A673 (cell line): ENCODE results near the gene CFAP46.

Experiments used
- EZH2 ChIP-seq: fragments of 200-600 bp; sonication (generic); IDR thresholded peaks from 2 replicates; pipeline ENCODE4 v1.6.1; 2017; ENCODE audit warnings: borderline replicate concordance, low read depth, mild to moderate bottlenecking, mixed read lengths, antibody characterized with exemption, low read length; ENCODE audit not compliant: poor library complexity, severe bottlenecking
- TF ChIP-seq, protein P1 (sequence below): fragments of 300-800, 200-600 bp; sonication (generic); conservative IDR thresholded peaks from 2 replicates; pipeline ENCODE4 v1.5.1; 2017; ENCODE audit warnings: low read depth, mild to moderate bottlenecking, antibody characterized with exemption, low read length, moderate library complexity, mixed read lengths

DNA sequence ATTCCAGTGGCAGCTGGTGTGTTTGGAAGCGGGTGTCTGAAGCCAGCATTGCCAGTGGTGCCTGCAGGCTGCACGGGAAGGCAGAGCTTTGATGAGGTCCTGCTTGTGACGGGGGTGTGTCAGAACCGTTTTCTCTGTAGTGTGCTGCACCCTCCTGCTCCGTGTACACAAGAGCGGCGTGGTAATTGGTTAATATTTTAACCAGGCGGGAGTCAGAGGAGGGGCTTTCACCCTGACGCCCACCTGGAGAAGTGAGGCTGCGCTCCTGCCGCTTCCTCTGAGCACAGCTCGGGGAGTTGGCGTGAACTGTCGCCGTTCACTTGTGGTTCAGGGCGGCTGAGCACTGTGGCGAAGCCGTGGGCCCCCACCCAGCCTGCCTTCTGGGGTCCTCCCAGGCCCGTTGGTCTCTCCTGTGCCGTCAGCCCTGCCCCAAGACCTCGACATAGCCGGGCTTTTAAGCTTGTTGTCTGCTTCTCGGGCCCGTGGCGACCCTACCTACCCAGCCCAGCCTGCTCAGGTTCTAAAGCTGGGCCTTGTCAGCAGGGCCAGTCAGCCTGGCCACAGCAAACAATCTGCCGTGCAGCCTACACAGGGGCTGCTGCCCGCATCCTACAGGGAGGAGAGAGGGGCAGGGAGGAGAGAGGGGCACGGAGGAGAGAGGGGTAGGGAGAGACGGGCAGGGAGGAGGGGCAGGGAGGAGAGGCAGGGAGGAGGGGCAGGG lies 168.0 kb downstream of the CFAP46 start:
- no peak for TF ChIP-seq EZH2
- TF ChIP-seq, protein P1, sequence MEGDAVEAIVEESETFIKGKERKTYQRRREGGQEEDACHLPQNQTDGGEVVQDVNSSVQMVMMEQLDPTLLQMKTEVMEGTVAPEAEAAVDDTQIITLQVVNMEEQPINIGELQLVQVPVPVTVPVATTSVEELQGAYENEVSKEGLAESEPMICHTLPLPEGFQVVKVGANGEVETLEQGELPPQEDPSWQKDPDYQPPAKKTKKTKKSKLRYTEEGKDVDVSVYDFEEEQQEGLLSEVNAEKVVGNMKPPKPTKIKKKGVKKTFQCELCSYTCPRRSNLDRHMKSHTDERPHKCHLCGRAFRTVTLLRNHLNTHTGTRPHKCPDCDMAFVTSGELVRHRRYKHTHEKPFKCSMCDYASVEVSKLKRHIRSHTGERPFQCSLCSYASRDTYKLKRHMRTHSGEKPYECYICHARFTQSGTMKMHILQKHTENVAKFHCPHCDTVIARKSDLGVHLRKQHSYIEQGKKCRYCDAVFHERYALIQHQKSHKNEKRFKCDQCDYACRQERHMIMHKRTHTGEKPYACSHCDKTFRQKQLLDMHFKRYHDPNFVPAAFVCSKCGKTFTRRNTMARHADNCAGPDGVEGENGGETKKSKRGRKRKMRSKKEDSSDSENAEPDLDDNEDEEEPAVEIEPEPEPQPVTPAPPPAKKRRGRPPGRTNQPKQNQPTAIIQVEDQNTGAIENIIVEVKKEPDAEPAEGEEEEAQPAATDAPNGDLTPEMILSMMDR = no peak
